ENCODE data around the gene SLC22A16. TPM values are rescaled to one million over a fixed set of nuclear protein-coding genes. Genes with fewer than 3 reads are reported as not detected.

Gene SLC22A16
- total RNA-seq, 3 donors from 2014 or later (not counting 1 experiment from before 2014, with no cell fraction given): not detected

- no peaks in the 10 kb centered on the region for H3K4me1 Mint-ChIP-seq
- intact Hi-C loops (cut with micrococcal nuclease): no loop called here
- 76% methylated on average over 2 of the region's 2 CpGs for WGBS (ENCODE audit: insufficient coverage)
- H3K27ac ChIP-seq (ENCODE audit: low read length): no peak overlapping the region
- no peak overlapping the region for H3K4me3 ChIP-seq (ENCODE audit: low read length)
- no peak for ATAC-seq
- peaks cover 10 to 22% of the 10 kb centered on the region in 2 donors for H3K27me3 Mint-ChIP-seq (ENCODE audit: low read depth in 2 of 2)
- no peaks in the 10 kb centered on the region for H3K9me3 ChIP-seq (ENCODE audit: control insufficient read depth, insufficient read depth, low read length)
- no peaks in the 10 kb centered on the region for H3K27me3 ChIP-seq (ENCODE audit: control insufficient read depth, insufficient read depth, low read length)
- no peak overlapping the region for H3K27ac Mint-ChIP-seq
- H3K4me3 Mint-ChIP-seq: no peak overlapping the region
- no peaks in the 10 kb centered on the region for H3K36me3 ChIP-seq (ENCODE audit: control insufficient read depth, insufficient read depth, low read length)
- no peaks in the 10 kb centered on the region for H3K36me3 Mint-ChIP-seq
- TF ChIP-seq, protein P1, sequence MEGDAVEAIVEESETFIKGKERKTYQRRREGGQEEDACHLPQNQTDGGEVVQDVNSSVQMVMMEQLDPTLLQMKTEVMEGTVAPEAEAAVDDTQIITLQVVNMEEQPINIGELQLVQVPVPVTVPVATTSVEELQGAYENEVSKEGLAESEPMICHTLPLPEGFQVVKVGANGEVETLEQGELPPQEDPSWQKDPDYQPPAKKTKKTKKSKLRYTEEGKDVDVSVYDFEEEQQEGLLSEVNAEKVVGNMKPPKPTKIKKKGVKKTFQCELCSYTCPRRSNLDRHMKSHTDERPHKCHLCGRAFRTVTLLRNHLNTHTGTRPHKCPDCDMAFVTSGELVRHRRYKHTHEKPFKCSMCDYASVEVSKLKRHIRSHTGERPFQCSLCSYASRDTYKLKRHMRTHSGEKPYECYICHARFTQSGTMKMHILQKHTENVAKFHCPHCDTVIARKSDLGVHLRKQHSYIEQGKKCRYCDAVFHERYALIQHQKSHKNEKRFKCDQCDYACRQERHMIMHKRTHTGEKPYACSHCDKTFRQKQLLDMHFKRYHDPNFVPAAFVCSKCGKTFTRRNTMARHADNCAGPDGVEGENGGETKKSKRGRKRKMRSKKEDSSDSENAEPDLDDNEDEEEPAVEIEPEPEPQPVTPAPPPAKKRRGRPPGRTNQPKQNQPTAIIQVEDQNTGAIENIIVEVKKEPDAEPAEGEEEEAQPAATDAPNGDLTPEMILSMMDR (IDR thresholded peaks at IDR 0.05): no peak
- no peak for DNase-seq
- no peaks in the 10 kb centered on the region for H3K9me3 Mint-ChIP-seq
- H3K4me1 ChIP-seq (ENCODE audit: control insufficient read depth, insufficient read depth, low read length): no peaks in the 10 kb centered on the region
These were observed 7.9 kb upstream of the SLC22A16 start for GRCh38 chr6:110484321-110484720.

DNA sequence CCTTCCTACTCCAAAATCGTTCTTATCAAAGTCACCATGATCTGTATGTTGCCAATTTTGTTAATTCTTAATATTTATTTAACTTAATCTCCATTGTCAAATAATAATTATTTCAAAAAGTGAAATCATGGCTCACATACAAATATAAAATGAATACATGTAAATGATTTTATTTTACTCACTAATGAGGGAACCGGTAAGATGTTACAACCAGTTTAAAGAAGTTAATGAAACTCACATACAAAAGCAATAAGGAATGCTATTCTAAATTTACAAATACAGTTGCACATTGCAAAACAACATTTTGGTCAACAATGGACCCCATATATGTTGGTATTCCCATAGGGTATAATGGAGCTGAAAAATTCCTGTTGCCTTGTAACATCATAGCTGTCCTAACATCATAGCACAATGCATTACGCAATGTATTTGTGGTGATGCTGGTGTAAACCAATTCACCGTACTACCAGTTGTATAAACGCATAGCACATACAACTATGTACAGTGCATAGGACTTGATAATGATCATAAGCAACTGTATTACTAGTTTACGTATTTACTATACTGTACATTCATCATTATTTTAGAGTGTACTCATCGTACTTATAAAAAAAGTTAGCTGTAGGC is 6.5 kb upstream of the SLC22A16 start:
- H3K27me3 ChIP-seq (ENCODE audit: control insufficient read depth, insufficient read depth, low read length): no peaks in the 10 kb centered on the region
- no peak overlapping the region for H3K4me3 ChIP-seq (ENCODE audit: low read length)
- intact Hi-C loops (cut with micrococcal nuclease): no loop called here
- no peaks in the 10 kb centered on the region for H3K4me1 ChIP-seq (ENCODE audit: control insufficient read depth, insufficient read depth, low read length)
- Mint-ChIP-seq H3K36me3 (no peaks in the 10 kb centered on the region), H3K9me3 (no peaks in the 10 kb centered on the region), H3K4me3 (no peak overlapping the region), H3K27me3 (ENCODE audit: low read depth in 2 of 2) (peaks cover 20 to 34% of the 10 kb centered on the region in 2 donors), H3K4me1 (no peaks in the 10 kb centered on the region), H3K27ac (no peak overlapping the region)
- TF ChIP-seq, protein P1 (IDR thresholded peaks at IDR 0.05): no peak
- ATAC-seq: no peak
- H3K27ac ChIP-seq (ENCODE audit: low read length): no peak overlapping the region
- no peaks in the 10 kb centered on the region for H3K36me3 ChIP-seq (ENCODE audit: control insufficient read depth, insufficient read depth, low read length)
- WGBS (ENCODE audit: insufficient coverage): 88% methylated on average over 5 of the region's 7 CpGs
- no peak for DNase-seq
- H3K9me3 ChIP-seq (ENCODE audit: control insufficient read depth, insufficient read depth, low read length): no peaks in the 10 kb centered on the region

GRCh38 chr6:110481081-110481480 is 4.7 kb upstream of the SLC22A16 start:
- Histone ChIP-seq H3K36me3 (ENCODE audit: control insufficient read depth, insufficient read depth, low read length) (no peaks in the 10 kb centered on the region), H3K4me3 (ENCODE audit: low read length) (no peak overlapping the region), H3K4me1 (ENCODE audit: control insufficient read depth, insufficient read depth, low read length) (peaks cover 2% of the 10 kb centered on the region), H3K9me3 (ENCODE audit: control insufficient read depth, insufficient read depth, low read length) (no peaks in the 10 kb centered on the region), H3K27ac (ENCODE audit: low read length) (no peak overlapping the region), H3K27me3 (ENCODE audit: control insufficient read depth, insufficient read depth, low read length) (peaks cover under 1% of the 10 kb centered on the region)
- H3K36me3 Mint-ChIP-seq: no peaks in the 10 kb centered on the region
- ATAC-seq (no peak), DNase-seq (no peak)
- H3K4me3 Mint-ChIP-seq: no peak overlapping the region
- H3K4me1 Mint-ChIP-seq: peaks cover 0 to 2% of the 10 kb centered on the region in 2 donors
- no peak overlapping the region for H3K27ac Mint-ChIP-seq
- H3K27me3 Mint-ChIP-seq (ENCODE audit: low read depth in 2 of 2): peaks cover 24 to 31% of the 10 kb centered on the region in 2 donors
- intact Hi-C loops (cut with micrococcal nuclease): no loop called here
- TF ChIP-seq, protein P1 (IDR thresholded peaks at IDR 0.05): no peak
- H3K9me3 Mint-ChIP-seq: no peaks in the 10 kb centered on the region

Measured in natural killer cell (primary cell).